Lower lobe of right lung (tissue), 1 donor: ENCODE data around the gene HDHD5. TPM values are rescaled to one million over a fixed set of nuclear protein-coding genes. Genes with fewer than 3 reads are reported as not detected.

ENCODE experiments used
- total RNA-seq: library from RNA; stranded (reverse); fragmentation: NEBNext Ultra II Directional; extraction: Animal tissue kit (Norgen Biotek cat#: 25700); gene quantifications from one replicate; pipeline ENCODE4 v1.2.1, GENCODE V29; 2021
- donor health status: DM: no; HTN: yes; CAD: no; lungs with severe emphysema.

HDHD5 gene
- total RNA-seq, 1 donor from 2014 or later, result 26.2 TPM

Other genes with a start within 250 kb of the HDHD5 start
- gene GAB4, start 151.1 kb downstream of the HDHD5 start, total RNA-seq, result not detected
- 54.8 TPM for gene IL17RA, start 74.3 kb downstream of the HDHD5 start, total RNA-seq
- 0.97 TPM for gene TMEM121B, start 37.9 kb downstream of the HDHD5 start, total RNA-seq
- 110 TPM for gene ADA2, start 60.2 kb upstream of the HDHD5 start, total RNA-seq
- 10.9 TPM for gene CECR2, start 210.2 kb upstream of the HDHD5 start, total RNA-seq